A549 (cell line): ENCODE results near the gene SMCO2. TPM values are rescaled to one million over a fixed set of nuclear protein-coding genes. Genes with fewer than 3 reads are reported as not detected.

Experiments used
- ATAC-seq, 2 experiments: fragments of 200-7000 bp in 1 of 2; fragments of >200 bp in 1 of 2; cut with Nextera tagmentation in 1 of 2; cut with Tn5 transposase in 1 of 2; 3 replicates each; pipeline versions ENCODE4 v1.8.0 to v1.9.1; 2018 to 2020; ENCODE audit warnings: mild to moderate bottlenecking in 1 of 2, moderate library complexity in 1 of 2
- CTCF ChIA-PET: fragments of 300-600 bp; sonication (Branson Sonifier 250); formaldehyde crosslinking; extraction: SDS; loops from one replicate; lab custom pipeline; 2021; ENCODE audit warnings: antibody characterized with exemption, inconsistent platforms; lab: Yijun Ruan, JAX
- POLR2A ChIA-PET: fragments of 350-600 bp; formaldehyde crosslinking; extraction: SDS; loops from one replicate; lab custom pipeline; 2021; ENCODE audit warnings: antibody characterized with exemption, inconsistent platforms; lab: Yijun Ruan, JAX
- DNase-seq, 2 experiments: peaks; one replicate each; pipeline versions ENCODE4 v3.0.0 to v3.0.0-alpha.2; 2011 to 2016; ENCODE audit warnings: low read depth in 1 of 2, low spot score in 1 of 2
- FAIRE-seq: peaks from 2 replicates; lab custom pipeline; 2011; peaks lifted over from hg19 to GRCh38; lab: Jason Lieb, UNC
- H3K27ac ChIP-seq, 2 experiments: fragments of >200 bp; sonication (Bioruptor Twin); formaldehyde crosslinking; 3 replicates each; pipeline ENCODE4 v1.5.1; 2016 to 2017
- H3K4me1 ChIP-seq: fragments of >200 bp; sonication (Bioruptor Twin); formaldehyde crosslinking; 3 replicates; pipeline ENCODE4 v1.6.1; 2016
- H3K4me2 ChIP-seq: fragments of >200 bp; sonication (Bioruptor Twin); formaldehyde crosslinking; 3 replicates; pipeline ENCODE4 v1.6.1; 2016
- H3K4me3 ChIP-seq: fragments of >200 bp; sonication (Bioruptor Twin); formaldehyde crosslinking; 3 replicates; pipeline ENCODE4 v1.5.1; 2016
- H3K9me3 ChIP-seq: fragments of >200 bp; sonication (Bioruptor Twin); formaldehyde crosslinking; 3 replicates; pipeline ENCODE4 v1.6.1; 2016
- CEBPB ChIP-seq, 2 experiments: fragments of >200 bp in 1 of 2; sonication (Bioruptor Twin) in 1 of 2; formaldehyde crosslinking in 1 of 2; IDR thresholded peaks; 2 replicates each; pipeline ENCODE4 v1.6.1; 2012 to 2016
- FOSL2 ChIP-seq, 2 experiments: fragments of 450-650 bp in 1 of 2; fragments of >200 bp in 1 of 2; sonication (Bioruptor Twin) in 1 of 2; formaldehyde crosslinking; IDR thresholded peaks; 2 replicates each; pipeline versions ENCODE4 v1.5.0 to v1.6.1; 2016 to 2020; ENCODE audit warnings: mild to moderate bottlenecking in 1 of 2, moderate library complexity in 1 of 2
- HOXA7 ChIP-seq: fragments of 250-450 bp; sonication (Bioruptor Pico); IDR thresholded peaks from 2 replicates; pipeline ENCODE4 v1.5.0; 2020; ENCODE audit warnings: mild to moderate bottlenecking, moderate library complexity
- HOXB13 ChIP-seq: fragments of 250-450 bp; sonication (Bioruptor Pico); IDR thresholded peaks from 2 replicates; pipeline ENCODE4 v1.5.0; 2020; ENCODE audit warnings: low read depth, mild to moderate bottlenecking, moderate library complexity
- MAFK ChIP-seq: fragments of 450-650 bp; IDR thresholded peaks from 2 replicates; pipeline ENCODE4 v1.6.1; 2014; ENCODE audit not compliant: partially characterized antibody
- MAZ ChIP-seq: fragments of 150-350 bp; IDR thresholded peaks from 2 replicates; pipeline ENCODE4 v1.6.1; 2014; ENCODE audit warnings: antibody characterized with exemption, low read depth, low read length, borderline replicate concordance
- NR3C1 ChIP-seq: fragments of >200 bp; sonication (Bioruptor Twin); formaldehyde crosslinking; IDR thresholded peaks from 3 replicates; pipeline ENCODE4 v1.6.1; 2017
- SMC3 ChIP-seq: fragments of >200 bp; sonication (Bioruptor Twin); formaldehyde crosslinking; IDR thresholded peaks from 3 replicates; pipeline ENCODE4 v1.6.1; 2018; ENCODE audit warnings: inconsistent platforms
- TP53 ChIP-seq: fragments of 250-450 bp; sonication (Bioruptor Pico); IDR thresholded peaks from 2 replicates; pipeline ENCODE4 v1.5.0; 2021; ENCODE audit warnings: mild to moderate bottlenecking, moderate library complexity
- WGBS: methylation state at CpG from one replicate; pipeline ENCODE4 v1.1.6; 2017; ENCODE audit errors: missing lambda C conversion rate; 5-methylcytosine and 5-hydroxymethylcytosine counted together
- polyA plus RNA-seq, 4 experiments: library from polyadenylated mRNA; depleted of rRNA in 3 of 4; stranded (reverse); fragments of >200 nt; fragmentation: RNase III in 1 of 4; extraction: RNeasy Plus Mini Kit Qiagen cat#74134 plus additional on column Dnase treatment in 1 of 4; gene quantifications; 2 replicates in 3 of 4; 3 replicates in 1 of 4; pipeline ENCODE4 v1.2.3, GENCODE V29; 2011 to 2017
- TF ChIP-seq, protein P1 (sequence below): IDR thresholded peaks from 2 replicates; pipeline ENCODE4 v1.6.1; 2012

SMCO2 gene
- polyA plus RNA-seq, 2 of the 4 experiments (the other 2 are of a cell fraction), result 0.14 to 0.28 TPM

DNA sequence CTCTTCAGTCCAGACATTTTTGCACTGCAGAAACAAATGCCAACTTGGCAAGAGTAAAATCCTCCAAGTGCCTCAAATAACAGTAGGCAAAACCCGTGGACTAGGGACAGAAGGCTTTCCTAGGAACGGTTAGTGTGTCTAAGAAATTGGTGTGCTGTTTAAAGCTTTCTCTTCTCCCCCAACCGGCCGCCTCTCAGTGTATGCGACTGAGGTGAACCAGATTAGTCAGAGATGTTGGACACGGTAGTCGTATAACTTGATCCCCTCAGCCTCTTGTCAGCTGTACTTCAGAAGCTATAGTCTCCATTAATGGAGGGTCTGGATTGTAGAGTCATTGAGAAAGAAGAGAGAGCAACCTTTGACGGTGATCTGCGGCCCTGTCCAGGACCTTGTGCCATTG is 99.1 kb downstream of the SMCO2 start:
- POLR2A ChIA-PET, result no interaction called here
- WGBS, result 89% methylated on average over 9 of the region's 9 CpGs

DNA sequence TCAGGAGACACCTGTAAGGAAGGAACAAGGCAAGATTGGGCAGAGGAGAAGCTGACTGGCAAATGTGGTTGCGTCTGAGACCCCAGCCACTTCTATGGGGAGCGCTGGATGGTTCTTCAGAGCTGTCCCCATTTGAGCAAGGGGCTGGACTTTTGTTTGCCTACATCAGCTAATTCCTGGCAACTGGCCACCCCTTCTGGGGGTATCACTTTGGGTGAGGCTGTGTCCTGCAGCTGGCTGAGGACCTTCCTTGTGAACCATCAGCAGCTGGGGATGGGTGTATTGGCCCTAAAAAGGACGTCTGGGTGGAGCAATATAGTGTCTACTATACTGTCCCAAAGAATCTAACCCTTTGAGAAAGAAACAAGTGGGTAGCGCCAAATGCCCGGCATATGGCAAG is 101.1 kb downstream of the SMCO2 start:
- ATAC-seq (no peak), FAIRE-seq (no peak), DNase-seq (no peak)
- Histone ChIP-seq H3K9me3 (no peaks in the 10 kb centered on the region), H3K4me2 (peak overlapping the region; percentile 96; the same call in 2 of the 3 replicates), H3K27ac (peak overlapping the region; percentile 90 to 96; a peak in 5 of 6 replicates), H3K4me1 (peaks cover 40% of the 10 kb centered on the region), H3K4me3 (no peak overlapping the region)
- TF ChIP-seq MAFK, result peak; percentile 10
- no peak for TF ChIP-seq HOXA7 (CRISPR knock-in tag)
- 58% methylated on average over 5 of the region's 5 CpGs for WGBS
- CTCF ChIA-PET, result interaction anchor here (1.1 to 1.2 kb wide), 4 partner anchors 14 to 113 kb away, joined by 3 to 4 read pairs (median 4); partner anchors contain the start of gene PPFIBP1
- POLR2A ChIA-PET, result no interaction called here

More for the DNA sequence above, 99.1 kb downstream of the SMCO2 start:
- CTCF ChIA-PET, result interaction anchor here (1.0 to 1.5 kb wide), 2 partner anchors 9 to 89 kb away, joined by 3 read pairs; no protein-coding TSS in a partner anchor
- DNase-seq, result no peak
- Histone ChIP-seq H3K27ac (peak overlapping the region in 1 of 2 experiments; percentile 96; a peak in 3 of 6 replicates), H3K9me3 (no peaks in the 10 kb centered on the region), H3K4me3 (no peak overlapping the region), H3K4me2 (no peak overlapping the region), H3K4me1 (peaks cover 46% of the 10 kb centered on the region)
- no peak for FAIRE-seq
- ATAC-seq, result no peak
- no peak for TF ChIP-seq NR3C1
- TF ChIP-seq TP53 (CRISPR knock-in tag), result no peak

DNA sequence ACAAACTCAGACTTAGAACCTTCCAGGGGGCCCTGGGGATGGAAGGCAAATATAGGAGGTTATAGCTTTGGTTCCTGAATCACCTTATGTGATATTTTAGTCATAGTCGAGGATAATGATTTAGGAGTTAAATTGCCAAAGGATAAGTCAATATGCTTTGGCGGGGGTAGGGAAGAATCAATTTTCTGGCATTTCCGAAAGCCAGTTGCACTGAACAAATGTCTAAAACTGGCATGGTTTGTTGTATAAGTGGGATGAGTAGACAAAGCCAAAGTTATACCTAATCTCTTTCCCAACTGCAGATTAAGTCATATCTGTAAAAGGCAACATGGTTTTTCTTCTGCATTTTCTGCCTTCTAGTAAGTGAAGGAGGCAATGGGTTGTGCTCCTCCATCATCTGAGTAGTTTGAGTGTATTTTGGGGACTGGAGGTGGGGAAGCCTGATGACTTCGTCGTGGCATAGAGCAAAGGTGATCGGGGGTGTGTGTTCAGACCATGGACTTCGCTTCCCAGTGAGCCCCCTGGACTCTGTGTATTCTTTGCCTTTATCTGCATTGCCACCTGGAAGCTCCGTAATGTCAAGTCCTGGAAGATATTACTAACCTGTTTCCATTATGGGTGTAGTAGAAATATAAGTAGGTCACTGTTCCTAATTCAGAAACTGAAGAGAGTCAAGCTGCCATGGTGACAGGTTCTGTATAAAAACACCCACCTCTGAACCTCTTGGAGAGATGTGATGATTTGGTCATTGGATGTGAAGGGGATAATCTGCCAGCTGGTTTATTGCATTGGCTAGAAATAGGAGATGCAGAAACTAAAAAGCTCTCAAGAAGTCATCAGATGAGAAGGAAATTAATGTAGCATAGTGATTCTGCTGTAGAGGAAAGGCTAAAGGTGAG is 102.0 kb downstream of the SMCO2 start:
- no peak for DNase-seq
- Histone ChIP-seq H3K9me3 (no peaks in the 10 kb centered on the region), H3K4me2 (peak overlapping the region; percentile 96), H3K4me1 (peaks cover 37% of the 10 kb centered on the region), H3K27ac (peak overlapping the region; percentile 90 to 96), H3K4me3 (0 out of 3 replicates have a peak overlapping the region, but pooled peaks have one; percentile 14)
- 76% methylated on average over 8 of the region's 8 CpGs for WGBS
- peak; percentile 2 to 10; a peak in 3 of 6 replicates for ATAC-seq
- ChIA-PET POLR2A (interaction anchor here (3.2 kb wide), 1 partner anchor 25 kb away, joined by 43 read pairs; the partner anchor contains the start of gene PPFIBP1), CTCF (interaction anchor here (0.8 to 1.8 kb wide), 6 partner anchors 16 to 116 kb away, joined by 3 to 8 read pairs (median 4); partner anchors contain the start of gene PPFIBP1)
- 0 out of 2 replicates have a peak, but pooled peaks have one; percentile 34 for TF ChIP-seq HOXB13 (CRISPR knock-in tag)
- no peak for TF ChIP-seq CEBPB (IDR thresholded peaks at IDR 0.05)
- FAIRE-seq, result no peak

DNA sequence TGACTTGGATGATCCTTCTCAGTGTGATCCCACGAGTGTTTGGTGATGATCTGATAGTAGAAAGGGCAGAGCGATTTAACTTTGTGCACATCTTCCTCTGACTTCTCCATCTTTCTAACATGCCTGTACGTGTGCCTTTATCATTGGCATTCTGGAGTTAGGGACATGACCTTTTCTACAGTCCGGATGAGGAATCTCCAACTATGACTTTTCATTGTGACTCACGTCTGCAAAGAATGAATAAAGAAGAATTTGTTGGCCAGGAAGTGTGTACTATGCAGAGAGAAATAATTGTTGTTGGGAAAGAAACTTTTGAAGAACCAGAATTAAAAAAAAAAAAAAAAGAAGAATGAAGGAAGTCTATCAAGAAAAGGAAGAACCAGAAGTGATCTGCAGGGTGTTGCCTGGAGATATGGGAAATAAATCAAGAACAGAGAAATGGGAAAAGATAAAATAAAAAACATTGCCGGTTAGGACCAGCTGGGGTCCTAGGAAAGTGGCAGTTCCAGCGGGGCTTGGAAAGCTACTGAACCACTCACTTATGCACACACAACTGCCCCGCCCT is 102.8 kb downstream of the SMCO2 start:
- POLR2A ChIA-PET, result interaction anchor here (0.9 to 3.2 kb wide), 3 partner anchors 15 to 25 kb away, joined by 3 to 43 read pairs (median 5); partner anchors contain the start of gene PPFIBP1
- FAIRE-seq (no peak), DNase-seq (peak; percentile 34 to 82), ATAC-seq (peak; percentile 72 to 85)
- Histone ChIP-seq H3K4me2 (peak overlapping the region; percentile 96), H3K4me1 (peaks cover 43% of the 10 kb centered on the region), H3K27ac (peak overlapping the region; percentile 90 to 96), H3K4me3 (peak overlapping the region; percentile 30; the same call in 2 of the 3 replicates)
- CTCF ChIA-PET, result interaction anchor here (0.7 to 1.8 kb wide), 9 partner anchors 15 to 116 kb away, joined by 3 to 9 read pairs (median 4); partner anchors contain the start of gene PPFIBP1
- 0 out of 2 replicates have a peak, but pooled peaks have one; percentile 20 for TF ChIP-seq FOSL2 (IDR thresholded peaks at IDR 0.05)
- peak; percentile 83 for TF ChIP-seq FOSL2 (CRISPR knock-in tag; IDR thresholded peaks at IDR 0.05)
- TF ChIP-seq SMC3, result no peak
- no peak for TF ChIP-seq MAZ
- TF ChIP-seq, protein P1, sequence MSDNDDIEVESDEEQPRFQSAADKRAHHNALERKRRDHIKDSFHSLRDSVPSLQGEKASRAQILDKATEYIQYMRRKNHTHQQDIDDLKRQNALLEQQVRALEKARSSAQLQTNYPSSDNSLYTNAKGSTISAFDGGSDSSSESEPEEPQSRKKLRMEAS, result no peak
- TF ChIP-seq, all 56 proteins: peak for 1
- no peaks in the 10 kb centered on the region for H3K9me3 ChIP-seq
- 2% methylated on average over 8 of the region's 8 CpGs for WGBS
